Stimulated activated naive CD8-positive, alpha-beta T cell treated with anti-CD3 and anti-CD28 coated beads, Interleukin-15, Interleukin-2, amounts not matched to agents 100 U/mL and 50 U/mL, for 24 hours (primary cell): ENCODE data around the gene RAD51B.
"Not testable (repeated sequence)": the region's sequence is repeated elsewhere in the genome, so short reads cannot be mapped to it uniquely, and the experiment has no call there.

Experiments used
- ATAC-seq: fragments of 150-1000 bp; cut with Tn5 transposase; one replicate; pipeline ENCODE4 v1.10.0; 2021
- DNase-seq: peaks from one replicate; pipeline ENCODE4 v3.0.0; 2021

Gene RAD51B

GRCh38 chr14:68274725-68275124, 455.1 kb downstream of the RAD51B start:
- no peak for ATAC-seq

GRCh38 chr14:68278576-68279436, 459.2 kb downstream of the RAD51B start:
- no peak for DNase-seq
- no peak for ATAC-seq

More at GRCh38 chr14:68274725-68275124, 455.1 kb downstream of the RAD51B start:
- DNase-seq = no peak

- no peak for ATAC-seq
- no peak for DNase-seq
Observed at GRCh38 chr14:68279437-68279720, 459.8 kb downstream of the RAD51B start.

GRCh38 chr14:68279777-68280233, 460.2 kb downstream of the RAD51B start:
- DNase-seq (no peak), ATAC-seq (no peak)

GRCh38 chr14:68281497-68281896, 461.9 kb downstream of the RAD51B start:
- no peak for DNase-seq
- no peak for ATAC-seq

GRCh38 chr14:68282479-68283377, 463.1 kb downstream of the RAD51B start:
- ATAC-seq = peak; percentile 74
- DNase-seq = peak; percentile 32

GRCh38 chr14:68283378-68284123, 464.0 kb downstream of the RAD51B start:
- ATAC-seq (peak; percentile 22), DNase-seq (peak; percentile 61)

- DNase-seq (no peak), ATAC-seq (no peak)
Observed at GRCh38 chr14:68284333-68284732, 464.8 kb downstream of the RAD51B start.

GRCh38 chr14:68284834-68285233, 465.3 kb downstream of the RAD51B start:
- DNase-seq (no peak), ATAC-seq (no peak)

GRCh38 chr14:68285421-68286179, 466.0 kb downstream of the RAD51B start:
- ATAC-seq (peak; percentile 69), DNase-seq (peak; percentile 76)

GRCh38 chr14:68286667-68287066, 467.1 kb downstream of the RAD51B start:
- no peak for ATAC-seq
- DNase-seq = no peak

GRCh38 chr14:68289452-68289851, 469.9 kb downstream of the RAD51B start:
- not testable (repeated sequence) for DNase-seq, ATAC-seq

GRCh38 chr14:68291820-68292219, 472.2 kb downstream of the RAD51B start:
- ATAC-seq (no peak), DNase-seq (no peak)

GRCh38 chr14:68292441-68293215, 473.0 kb downstream of the RAD51B start:
- ATAC-seq (no peak), DNase-seq (no peak)

- no peak for ATAC-seq
- no peak for DNase-seq
Observed at GRCh38 chr14:68293404-68293803, 473.8 kb downstream of the RAD51B start.

GRCh38 chr14:68295316-68295816, 475.8 kb downstream of the RAD51B start:
- DNase-seq (no peak), ATAC-seq (no peak)

- ATAC-seq = no peak
- no peak for DNase-seq
Observed at GRCh38 chr14:68297039-68297438, 477.5 kb downstream of the RAD51B start.

GRCh38 chr14:68297876-68298468, 478.4 kb downstream of the RAD51B start:
- DNase-seq (no peak), ATAC-seq (no peak)

GRCh38 chr14:68300608-68301007, 481.0 kb downstream of the RAD51B start:
- DNase-seq (no peak), ATAC-seq (no peak)

GRCh38 chr14:68301219-68301618, 481.6 kb downstream of the RAD51B start:
- ATAC-seq = no peak
- DNase-seq = no peak
